Keratinocyte (primary cell): ENCODE data around the gene KASH5. TPM values are rescaled to one million over a fixed set of nuclear protein-coding genes. Genes with fewer than 3 reads are reported as not detected.

Experiments used
- DNase-seq: peaks from one replicate; pipeline ENCODE4 v3.0.0-alpha.2; 2011; ENCODE audit warnings: low read depth, missing footprints, low spot score
- FAIRE-seq: peaks from 2 replicates; lab custom pipeline; 2011; peaks lifted over from hg19 to GRCh38; lab: Jason Lieb, UNC
- H2AFZ ChIP-seq: 2 replicates; pipeline ENCODE4 v1.6.0; 2012; ENCODE audit warnings: low read length, control low read depth, inconsistent platforms; ENCODE audit not compliant: control insufficient read depth
- H3K27ac ChIP-seq: 2 replicates; pipeline ENCODE4 v1.5.1; 2011; ENCODE audit warnings: low read length; ENCODE audit not compliant: control insufficient read depth, insufficient read depth
- H3K27me3 ChIP-seq: 3 replicates; pipeline ENCODE4 v1.6.0; 2011; ENCODE audit warnings: low read length; ENCODE audit not compliant: control insufficient read depth, insufficient read depth; ENCODE audit errors: extremely low read depth
- H3K36me3 ChIP-seq, 2 experiments: 2 replicates in 1 of 2; 3 replicates in 1 of 2; pipeline ENCODE4 v1.5.1; 2011; ENCODE audit warnings: low read length in 2 of 2, mild to moderate bottlenecking in 1 of 2; ENCODE audit not compliant: control insufficient read depth in 2 of 2, insufficient read depth in 2 of 2; ENCODE audit errors: extremely low read depth in 1 of 2
- H3K4me1 ChIP-seq: 3 replicates; pipeline ENCODE4 v1.5.1; 2011; ENCODE audit warnings: low read length; ENCODE audit not compliant: control insufficient read depth, insufficient read depth; ENCODE audit errors: extremely low read depth
- H3K4me2 ChIP-seq: 3 replicates; pipeline ENCODE4 v1.6.0; 2011; ENCODE audit warnings: low read depth, low read length; ENCODE audit not compliant: control insufficient read depth, insufficient read depth; ENCODE audit errors: extremely low read depth
- H3K4me3 ChIP-seq, 3 experiments: fragments of 200-600 bp in 1 of 3; sonication (generic) in 1 of 3; 2 replicates in 2 of 3; 3 replicates in 1 of 3; pipeline ENCODE4 v1.5.1; 2011 to 2016; ENCODE audit warnings: low read length in 3 of 3, mild to moderate bottlenecking in 3 of 3, control low read depth in 2 of 3, inconsistent platforms in 1 of 3, low read depth in 1 of 3, mixed read lengths in 1 of 3, mixed run types in 1 of 3, moderate library complexity in 1 of 3; ENCODE audit not compliant: control insufficient read depth in 2 of 3, insufficient read depth in 2 of 3; ENCODE audit errors: extremely low read depth in 1 of 3
- H3K79me2 ChIP-seq: 2 replicates; pipeline ENCODE4 v1.6.0; 2012; ENCODE audit warnings: low read length; ENCODE audit not compliant: control insufficient read depth, insufficient read depth
- H3K9ac ChIP-seq: 3 replicates; pipeline ENCODE4 v1.6.0; 2011; ENCODE audit warnings: low read length; ENCODE audit not compliant: control insufficient read depth, insufficient read depth; ENCODE audit errors: extremely low read depth
- H3K9me1 ChIP-seq: 3 replicates; pipeline ENCODE4 v1.6.0; 2011; ENCODE audit warnings: low read length; ENCODE audit not compliant: control insufficient read depth, insufficient read depth; ENCODE audit errors: extremely low read depth
- H3K9me3 ChIP-seq: 2 replicates; pipeline ENCODE4 v1.5.1; 2012; ENCODE audit warnings: low read depth, low read length; ENCODE audit not compliant: control insufficient read depth
- H4K20me1 ChIP-seq: 3 replicates; pipeline ENCODE4 v1.6.0; 2011; ENCODE audit warnings: low read length; ENCODE audit not compliant: control insufficient read depth, insufficient read depth; ENCODE audit errors: extremely low read depth
- EZH2 ChIP-seq: IDR thresholded peaks from one replicate; pipeline ENCODE4 v1.6.1; 2012; ENCODE audit warnings: inconsistent platforms, mild to moderate bottlenecking, low read length, moderate library complexity
- dilution Hi-C: fragments of 300-500 bp; cut with MboI; formaldehyde crosslinking; loops from one replicate; pipeline ENCODE4 v1.7.0; 2020; ENCODE audit warnings: low sequenced_read_pairs; ENCODE audit not compliant: extremely low pct_ligation_motif_present
- polyA plus RNA-seq, 5 experiments: library from polyadenylated mRNA; depleted of rRNA in 3 of 5; stranded (reverse) in 3 of 5; stranded (forward) in 1 of 5; unstranded in 1 of 5; fragments of >200 nt; gene quantifications; 1 replicate in 1 of 5; 2 replicates in 3 of 5; 3 replicates in 1 of 5; pipeline versions ENCODE4 v1.2.1 to v1.2.3, GENCODE V29; 2011 to 2012; ENCODE audit warnings: missing spikeins in 2 of 5, low read depth in 1 of 5, low replicate concordance in 1 of 5
- TF ChIP-seq, protein P1 (sequence below), 3 experiments: IDR thresholded peaks in 1 of 3; conservative IDR thresholded peaks in 1 of 3; optimal IDR thresholded peaks in 1 of 3; 2 replicates in 2 of 3; 3 replicates in 1 of 3; pipeline versions ENCODE3 to v1.5.1; 2011; ENCODE audit warnings: low read length in 3 of 3, mild to moderate bottlenecking in 3 of 3, moderate library complexity in 2 of 3, control low read depth in 1 of 3, inconsistent platforms in 1 of 3; ENCODE audit not compliant: insufficient read depth in 2 of 3; ENCODE audit errors: extremely low read depth in 1 of 3

The KASH5 gene
- polyA plus RNA-seq, 1 donor (not counting 4 experiments of a cell fraction or from before 2014, with no cell fraction given): not detected

DNA sequence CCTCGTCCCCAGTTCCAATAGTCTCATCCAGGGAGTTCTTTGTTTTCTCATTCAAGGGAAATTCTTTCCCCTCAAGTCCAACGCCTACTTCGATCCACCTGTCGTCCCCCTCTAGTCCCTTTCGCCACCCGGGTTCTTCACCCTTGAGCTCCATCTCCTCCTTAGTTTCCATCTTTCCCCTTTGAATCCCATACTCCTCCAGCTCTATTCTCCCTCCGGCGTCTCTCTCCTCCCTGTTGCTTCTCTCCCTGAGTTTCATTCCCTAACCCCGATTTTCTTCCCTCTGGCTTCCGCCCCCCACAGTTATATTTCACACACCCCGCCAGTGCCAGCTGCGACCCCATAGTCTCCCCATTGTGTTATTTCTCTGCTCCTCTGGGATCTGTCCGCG, 53.9 kb downstream of the KASH5 start:
- Histone ChIP-seq H3K36me3 (peaks cover 0 to 5% of the 10 kb centered on the region in 2 experiments), H3K79me2 (no peaks in the 10 kb centered on the region), H3K9me1 (no peaks in the 10 kb centered on the region), H3K4me2 (peak overlapping the region; percentile 49), H3K4me3 (peak overlapping the region in 2 of 3 experiments; percentile 6 to 53), H2AFZ (no peak overlapping the region), H3K27me3 (peaks cover 55% of the 10 kb centered on the region), H3K9me3 (no peaks in the 10 kb centered on the region), H3K4me1 (peaks cover 7% of the 10 kb centered on the region), H3K27ac (no peak overlapping the region), H3K9ac (no peak overlapping the region), H4K20me1 (no peaks in the 10 kb centered on the region)
- FAIRE-seq (no peak), DNase-seq (no peak)
- dilution Hi-C loops: no loop called here
- TF ChIP-seq EZH2: peak; percentile 61
- TF ChIP-seq, protein P1, sequence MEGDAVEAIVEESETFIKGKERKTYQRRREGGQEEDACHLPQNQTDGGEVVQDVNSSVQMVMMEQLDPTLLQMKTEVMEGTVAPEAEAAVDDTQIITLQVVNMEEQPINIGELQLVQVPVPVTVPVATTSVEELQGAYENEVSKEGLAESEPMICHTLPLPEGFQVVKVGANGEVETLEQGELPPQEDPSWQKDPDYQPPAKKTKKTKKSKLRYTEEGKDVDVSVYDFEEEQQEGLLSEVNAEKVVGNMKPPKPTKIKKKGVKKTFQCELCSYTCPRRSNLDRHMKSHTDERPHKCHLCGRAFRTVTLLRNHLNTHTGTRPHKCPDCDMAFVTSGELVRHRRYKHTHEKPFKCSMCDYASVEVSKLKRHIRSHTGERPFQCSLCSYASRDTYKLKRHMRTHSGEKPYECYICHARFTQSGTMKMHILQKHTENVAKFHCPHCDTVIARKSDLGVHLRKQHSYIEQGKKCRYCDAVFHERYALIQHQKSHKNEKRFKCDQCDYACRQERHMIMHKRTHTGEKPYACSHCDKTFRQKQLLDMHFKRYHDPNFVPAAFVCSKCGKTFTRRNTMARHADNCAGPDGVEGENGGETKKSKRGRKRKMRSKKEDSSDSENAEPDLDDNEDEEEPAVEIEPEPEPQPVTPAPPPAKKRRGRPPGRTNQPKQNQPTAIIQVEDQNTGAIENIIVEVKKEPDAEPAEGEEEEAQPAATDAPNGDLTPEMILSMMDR (optimal IDR thresholded peaks at IDR 0.05 in 1 of 3, IDR thresholded peaks at IDR 0.05 in 1 of 3, conservative IDR thresholded peaks at IDR 0.05 in 1 of 3; ENCODE audit: extremely low read depth in 1 of 3, insufficient read depth in 2 of 3, low read length in 3 of 3): no peak

DNA sequence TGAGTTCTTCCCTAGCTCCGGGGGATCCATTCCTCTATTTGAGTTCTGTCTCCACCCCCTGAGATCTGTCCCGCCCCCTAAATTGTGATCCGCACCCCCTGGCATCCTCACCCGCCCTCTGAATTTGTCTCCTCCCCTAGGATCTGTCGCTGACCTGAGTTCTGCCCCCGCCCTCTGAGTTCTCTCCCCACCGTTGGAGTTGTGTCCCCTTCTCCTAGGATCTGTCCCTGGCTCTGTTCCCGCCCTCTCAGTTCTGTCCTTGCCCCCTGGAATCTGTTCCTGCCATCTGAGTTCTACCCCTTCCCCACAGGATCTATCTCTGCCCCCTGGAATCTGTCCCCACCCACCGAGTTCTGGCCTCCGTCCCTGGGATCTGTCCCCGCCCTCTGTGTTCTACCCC, 54.3 kb downstream of the KASH5 start:
- H2AFZ ChIP-seq: peak overlapping the region; percentile 17
- dilution Hi-C loops: no loop called here
- H4K20me1 ChIP-seq: no peaks in the 10 kb centered on the region
- H3K9me1 ChIP-seq: no peaks in the 10 kb centered on the region
- H3K27me3 ChIP-seq: peaks cover 51% of the 10 kb centered on the region
- FAIRE-seq: no peak
- H3K27ac ChIP-seq: no peak overlapping the region
- no peak overlapping the region for H3K9ac ChIP-seq
- H3K79me2 ChIP-seq: no peaks in the 10 kb centered on the region
- no peak for DNase-seq
- peak overlapping the region; percentile 49 for H3K4me2 ChIP-seq
- TF ChIP-seq, protein P1 (optimal IDR thresholded peaks at IDR 0.05 in 1 of 3, IDR thresholded peaks at IDR 0.05 in 1 of 3, conservative IDR thresholded peaks at IDR 0.05 in 1 of 3; ENCODE audit: extremely low read depth in 1 of 3, insufficient read depth in 2 of 3, low read length in 3 of 3): no peak
- no peak for TF ChIP-seq EZH2
- no peaks in the 10 kb centered on the region for H3K9me3 ChIP-seq
- peaks cover 7% of the 10 kb centered on the region for H3K4me1 ChIP-seq
- peaks cover 0 to 5% of the 10 kb centered on the region in 2 experiments for H3K36me3 ChIP-seq
- H3K4me3 ChIP-seq: peak overlapping the region in 2 of 3 experiments; percentile 6 to 53
